H1 (cell line): ENCODE data around the gene FARSB. TPM values are rescaled to one million over a fixed set of nuclear protein-coding genes. Genes with fewer than 3 reads are reported as not detected.

Source experiments
- CTCF ChIA-PET: fragments of 300-600 bp; sonication (Branson Sonifier 250); formaldehyde crosslinking; loops from one replicate; lab custom pipeline; 2021; ENCODE audit not compliant: partially characterized antibody; lab: Charles Lee
- POLR2A ChIA-PET: fragments of 300-600 bp; sonication (Branson Sonifier 250); formaldehyde crosslinking; loops from one replicate; lab custom pipeline; 2021; ENCODE audit warnings: inconsistent platforms; ENCODE audit not compliant: partially characterized antibody; lab: Charles Lee
- DNase-seq, 2 experiments: peaks; one replicate each; pipeline versions ENCODE4 v3.0.0 to v3.0.0-alpha.2; 2010 to 2022; ENCODE audit warnings: low spot score in 2 of 2, low read depth in 1 of 2, mixed read lengths in 1 of 2
- FAIRE-seq: peaks from 2 replicates; lab custom pipeline; 2011; peaks lifted over from hg19 to GRCh38; lab: Jason Lieb, UNC
- H2AFZ ChIP-seq: 2 replicates; pipeline ENCODE4 v1.8.1; 2012; ENCODE audit warnings: low read length, inconsistent platforms
- H2AK5ac ChIP-seq: 2 replicates; pipeline ENCODE4 v1.6.1; 2013; ENCODE audit warnings: low read depth, low read length
- H2BK120ac ChIP-seq: replicated peaks from 2 replicates; pipeline ENCODE3; 2013; ENCODE audit warnings: low read depth, low read length, inconsistent platforms
- H2BK12ac ChIP-seq: 2 replicates; pipeline ENCODE4 v1.6.1; 2013; ENCODE audit warnings: low read depth, low read length
- H2BK15ac ChIP-seq: 2 replicates; pipeline ENCODE4 v1.6.1; 2013; ENCODE audit warnings: low read length
- H2BK20ac ChIP-seq: 2 replicates; pipeline ENCODE4 v1.6.1; 2013; ENCODE audit warnings: low read length
- H2BK5ac ChIP-seq: 2 replicates; pipeline ENCODE4 v1.6.1; 2013; ENCODE audit warnings: low read depth, low read length
- H3K14ac ChIP-seq: 2 replicates; pipeline ENCODE4 v1.6.1; 2013; ENCODE audit warnings: inconsistent platforms; ENCODE audit not compliant: insufficient read length
- H3K18ac ChIP-seq: 2 replicates; pipeline ENCODE4 v1.6.1; 2013; ENCODE audit warnings: low read length; ENCODE audit errors: extremely low read depth
- H3K23ac ChIP-seq: 2 replicates; pipeline ENCODE4 v1.6.1; 2013; ENCODE audit warnings: inconsistent platforms; ENCODE audit not compliant: insufficient read length
- H3K23me2 ChIP-seq: 2 replicates; pipeline ENCODE4 v1.6.1; 2013; ENCODE audit warnings: low read depth, low read length
- H3K27ac ChIP-seq: 2 replicates; pipeline ENCODE4 v1.6.1; 2011; ENCODE audit warnings: low read depth, low read length, inconsistent platforms
- H3K27me3 ChIP-seq, 4 experiments: replicated peaks in 1 of 4; 1 replicate in 1 of 4; 2 replicates in 3 of 4; pipeline versions ENCODE4 v1.6.1 to v1.8.1; 2011 to 2013; ENCODE audit warnings: low read length in 3 of 4, mild to moderate bottlenecking in 3 of 4, inconsistent platforms in 2 of 4, mixed read lengths in 2 of 4, moderate library complexity in 1 of 4; ENCODE audit not compliant: control insufficient read depth in 3 of 4, insufficient read depth in 3 of 4; ENCODE audit errors: extremely low read depth in 1 of 4
- H3K36me3 ChIP-seq, 4 experiments: 2 replicates each; pipeline versions ENCODE4 v1.6.1 to v1.8.1; 2011 to 2013; ENCODE audit warnings: mild to moderate bottlenecking in 4 of 4, low read length in 3 of 4, moderate library complexity in 2 of 4, control low read depth in 1 of 4, inconsistent platforms in 1 of 4; ENCODE audit not compliant: insufficient read depth in 4 of 4, control insufficient read depth in 2 of 4
- H3K4ac ChIP-seq: replicated peaks from 2 replicates; pipeline ENCODE3; 2013; ENCODE audit warnings: low read length, low read depth, mixed read lengths, inconsistent platforms; ENCODE audit not compliant: insufficient read length
- H3K4me1 ChIP-seq, 4 experiments: replicated peaks in 1 of 4; 1 replicate in 1 of 4; 2 replicates in 3 of 4; pipeline versions ENCODE4 v1.6.1 to v1.8.1; 2011 to 2013; ENCODE audit warnings: low read length in 3 of 4, inconsistent platforms in 2 of 4, mixed read lengths in 1 of 4; ENCODE audit not compliant: insufficient read depth in 4 of 4, control insufficient read depth in 3 of 4
- H3K4me2 ChIP-seq, 2 experiments: 2 replicates each; pipeline versions ENCODE4 v1.6.1 to v1.8.1; 2011 to 2013; ENCODE audit warnings: low read depth in 2 of 2, low read length in 2 of 2, control low read depth in 1 of 2, inconsistent platforms in 1 of 2, mild to moderate bottlenecking in 1 of 2; ENCODE audit not compliant: insufficient read depth in 1 of 2
- H3K4me3 ChIP-seq, 4 experiments: fragments of 200-600, 300-600 bp in 1 of 4; sonication (generic), shearing (Covaris generic), sonication (Bioruptor Twin) in 1 of 4; 2 replicates each; pipeline versions ENCODE4 v1.5.1 to v1.8.1; 2011 to 2016; ENCODE audit warnings: low read length in 4 of 4, low read depth in 3 of 4, control low read depth in 2 of 4, inconsistent platforms in 2 of 4, mild to moderate bottlenecking in 2 of 4, mixed read lengths in 1 of 4, moderate library complexity in 1 of 4; ENCODE audit not compliant: insufficient read depth in 2 of 4; ENCODE audit errors: extremely low read depth in 1 of 4
- H3K56ac ChIP-seq: replicated peaks from 2 replicates; pipeline ENCODE3; 2013; ENCODE audit warnings: low read depth, mild to moderate bottlenecking, mixed read lengths, low read length, inconsistent platforms; ENCODE audit not compliant: insufficient read length
- H3K79me1 ChIP-seq: 2 replicates; pipeline ENCODE4 v1.6.1; 2013; ENCODE audit warnings: low read depth, low read length, control low read depth
- H3K79me2 ChIP-seq, 2 experiments: 2 replicates each; pipeline versions ENCODE4 v1.6.1 to v1.8.1; 2012 to 2013; ENCODE audit warnings: low read length in 2 of 2, mild to moderate bottlenecking in 2 of 2, inconsistent platforms in 1 of 2; ENCODE audit not compliant: insufficient read depth in 2 of 2, control insufficient read depth in 1 of 2
- H3K9ac ChIP-seq, 4 experiments: replicated peaks in 1 of 4; 1 replicate in 1 of 4; 2 replicates in 3 of 4; pipeline versions ENCODE4 v1.6.1 to v1.8.1; 2011 to 2013; ENCODE audit warnings: low read depth in 3 of 4, low read length in 3 of 4, control low read depth in 2 of 4, mild to moderate bottlenecking in 2 of 4, moderate library complexity in 2 of 4, inconsistent platforms in 1 of 4; ENCODE audit errors: extremely low read depth in 1 of 4
- H3K9me3 ChIP-seq, 2 experiments: 2 replicates each; pipeline versions ENCODE4 v1.6.1 to v1.8.1; 2012 to 2013; ENCODE audit warnings: mild to moderate bottlenecking in 2 of 2, moderate library complexity in 2 of 2, control low read depth in 1 of 2, inconsistent platforms in 1 of 2, low read depth in 1 of 2, low read length in 1 of 2, mixed read lengths in 1 of 2; ENCODE audit not compliant: insufficient read depth in 2 of 2
- H4K20me1 ChIP-seq, 2 experiments: replicated peaks in 1 of 2; 2 replicates each; pipeline versions ENCODE3 to v1.8.1; 2011 to 2013; ENCODE audit warnings: inconsistent platforms in 2 of 2, low read length in 2 of 2, mild to moderate bottlenecking in 1 of 2; ENCODE audit not compliant: insufficient read depth in 2 of 2, control insufficient read depth in 1 of 2
- H4K5ac ChIP-seq: 2 replicates; pipeline ENCODE4 v1.6.1; 2013; ENCODE audit warnings: low read length, low read depth, mixed read lengths, inconsistent platforms; ENCODE audit not compliant: insufficient read length
- H4K8ac ChIP-seq: 2 replicates; pipeline ENCODE4 v1.8.0; 2013; ENCODE audit warnings: mild to moderate bottlenecking, moderate library complexity, low read length, inconsistent platforms; ENCODE audit not compliant: insufficient read depth; ENCODE audit errors: extremely low read depth
- H4K91ac ChIP-seq: replicated peaks from 2 replicates; pipeline ENCODE3; 2013; ENCODE audit warnings: low read length, mixed read lengths, inconsistent platforms; ENCODE audit not compliant: insufficient read length
- BRCA1 ChIP-seq: IDR thresholded peaks from 2 replicates; pipeline ENCODE4 v1.6.1; 2012; ENCODE audit warnings: low read depth, low read length, improper control_type of control experiment
- E2F6 ChIP-seq: IDR thresholded peaks from 2 replicates; pipeline ENCODE4 v1.6.1; 2012; ENCODE audit warnings: inconsistent platforms
- HDAC2 ChIP-seq, 2 experiments: fragments of 300-600 bp in 1 of 2; sonication (generic) in 1 of 2; IDR thresholded peaks; 2 replicates each; pipeline ENCODE4 v1.6.1; 2011 to 2012; ENCODE audit warnings: low read depth in 2 of 2, low read length in 2 of 2, mild to moderate bottlenecking in 2 of 2, moderate library complexity in 2 of 2, borderline replicate concordance in 1 of 2, inconsistent platforms in 1 of 2
- JUN ChIP-seq: IDR thresholded peaks from 2 replicates; pipeline ENCODE4 v1.6.1; 2011; ENCODE audit warnings: low read depth, mild to moderate bottlenecking, improper control_type of control experiment, low read length
- JUND ChIP-seq: IDR thresholded peaks from 2 replicates; pipeline ENCODE4 v1.6.1; 2011; ENCODE audit warnings: mild to moderate bottlenecking, improper control_type of control experiment, low read length
- KDM5A ChIP-seq: fragments of 200-600 bp; IDR thresholded peaks from 2 replicates; pipeline ENCODE4 v1.7.1; 2012; ENCODE audit warnings: mild to moderate bottlenecking, low read length, inconsistent platforms, mixed read lengths
- MAX ChIP-seq: IDR thresholded peaks from 2 replicates; pipeline ENCODE4 v1.6.1; 2012; ENCODE audit warnings: inconsistent platforms
- POLR2AphosphoS5 ChIP-seq: IDR thresholded peaks from 2 replicates; pipeline ENCODE4 v1.6.1; 2011; ENCODE audit warnings: low read depth, low read length
- RFX5 ChIP-seq: IDR thresholded peaks from 2 replicates; pipeline ENCODE4 v1.6.1; 2011; ENCODE audit warnings: low read depth, low read length, improper control_type of control experiment, borderline replicate concordance
- RNF2 ChIP-seq: fragments of 200-900, 300-1000 bp; sonication (generic); IDR thresholded peaks from 2 replicates; pipeline ENCODE4 v1.7.1; 2016; ENCODE audit warnings: borderline replicate concordance, low read depth, mild to moderate bottlenecking, antibody characterized with exemption, low read length; ENCODE audit not compliant: poor library complexity, severe bottlenecking; ENCODE audit errors: missing control alignments
- SRF ChIP-seq: IDR thresholded peaks from 2 replicates; pipeline ENCODE4 v1.6.1; 2011; ENCODE audit warnings: mild to moderate bottlenecking, low read depth, low read length, moderate library complexity
- SUZ12 ChIP-seq: fragments of 200-600 bp; sonication (generic); IDR thresholded peaks from 2 replicates; pipeline ENCODE4 v1.6.1; 2012; ENCODE audit warnings: mild to moderate bottlenecking, inconsistent platforms, low read length, moderate library complexity, mixed read lengths
- TEAD4 ChIP-seq: IDR thresholded peaks from 2 replicates; pipeline ENCODE4 v1.6.1; 2012; ENCODE audit warnings: low read depth, low read length, inconsistent platforms, mixed read lengths
- WGBS, 2 experiments: shearing (Covaris generic) in 1 of 2; methylation state at CpG; one replicate each; pipeline versions ENCODE4 v1.1.6 to v1.1.7; 2013 to 2015; ENCODE audit warnings: low lambda C conversion rate in 2 of 2, mixed read lengths in 2 of 2, inconsistent platforms in 1 of 2, low coverage in 1 of 2, missing lambda C conversion rate in 1 of 2; ENCODE audit not compliant: insufficient replicate concordance in 2 of 2, insufficient coverage in 1 of 2, insufficient read length in 1 of 2; ENCODE audit errors: extremely low coverage in 1 of 2, missing lambda C conversion rate in 1 of 2; 5-methylcytosine and 5-hydroxymethylcytosine counted together
- polyA plus RNA-seq, 7 experiments: library from polyadenylated mRNA; depleted of rRNA in 3 of 7; stranded (reverse) in 5 of 7; unstranded in 2 of 7; fragments of >200 nt in 5 of 7; fragments of 200-250 nt in 2 of 7; gene quantifications; 1 replicate in 5 of 7; 2 replicates in 1 of 7; 4 replicates in 1 of 7; pipeline versions ENCODE4 v1.2.1 to v1.2.3, GENCODE V29; 2011 to 2013; ENCODE audit warnings: missing spikeins in 2 of 7, mixed read lengths in 2 of 7
- total RNA-seq: library from RNA; stranded (reverse); fragmentation: NEBNext Ultra II Directional; extraction: Animal tissue kit (Norgen Biotek cat#: 25700); gene quantifications from 2 replicates; pipeline ENCODE4 v1.2.1, GENCODE V29; 2021

Gene FARSB
- total and polyA plus RNA-seq, 2 of the 8 experiments (the other 6 are each of a cell fraction or from before 2014, with no cell fraction given), result 21.0 to 37.9 TPM

GRCh38 chr2:222672068-222672401 lies 16.1 kb upstream of the FARSB start:
- Histone ChIP-seq H3K79me2 (no peaks in the 10 kb centered on the region), H3K14ac (no peak overlapping the region), H3K36me3 (no peaks in the 10 kb centered on the region), H3K4me3 (peak overlapping the region; percentile 48 to 63 (median 60)), H4K91ac (no peak overlapping the region), H2AK5ac (no peak overlapping the region), H3K18ac (no peak overlapping the region), H2BK120ac (no peak overlapping the region), H3K27ac (no peak overlapping the region), H3K9ac (peak overlapping the region in 3 of 4 experiments; percentile 3 to 36 (median 31); a peak in 3 of 7 replicates), H3K56ac (no peak overlapping the region), H3K4me2 (peak overlapping the region; percentile 82 to 94), H3K4ac (no peak overlapping the region), H2BK15ac (no peak overlapping the region), H2BK5ac (no peak overlapping the region), H2BK12ac (0 out of 2 replicates have a peak overlapping the region, but pooled peaks have one; percentile 7), H4K8ac (no peak overlapping the region), H4K5ac (no peak overlapping the region), H3K79me1 (no peaks in the 10 kb centered on the region), H3K9me3 (no peaks in the 10 kb centered on the region), H4K20me1 (no peaks in the 10 kb centered on the region), H3K4me1 (peaks cover 0 to 3% (median 0%) of the 10 kb centered on the region in 4 experiments; a peak in 2 of 7 replicates), H2AFZ (peak overlapping the region; percentile 70), H3K27me3 (peaks cover 0 to 23% (median 11%) of the 10 kb centered on the region in 4 experiments; a peak in 6 of 7 replicates), H3K23me2 (peaks cover 10% of the 10 kb centered on the region; the same call in 1 of the 2 replicates), H2BK20ac (no peak overlapping the region), H3K23ac (no peak overlapping the region)
- 19% methylated on average over 10 of the region's 10 CpGs; no CpG with 5 or more reads in 1 of the 2 experiments for WGBS, 2 experiments
- peak; percentile 66 for FAIRE-seq
- ChIA-PET POLR2A (interaction anchor here (0.7 to 2.0 kb wide), 5 partner anchors 9 to 288 kb away, joined by 3 to 5 read pairs (median 4); partner anchors contain the start of gene FARSB), CTCF (interaction anchor here (1.0 to 2.6 kb wide), 6 partner anchors 9 to 36 kb away, joined by 3 to 10 read pairs (median 8); no protein-coding TSS in a partner anchor)
- no peak for DNase-seq
- no peak for TF ChIP-seq RFX5
- no peak for TF ChIP-seq E2F6
- TF ChIP-seq BRCA1, result no peak
- TF ChIP-seq POLR2AphosphoS5, result no peak
- no peak for TF ChIP-seq KDM5A
- no peak for TF ChIP-seq SUZ12
- TF ChIP-seq TEAD4, result no peak
- no peak for TF ChIP-seq SRF
- TF ChIP-seq RNF2, result no peak
- TF ChIP-seq JUN, result no peak
- no peak for TF ChIP-seq MAX
- no peak for TF ChIP-seq HDAC2 (IDR thresholded peaks at IDR 0.05; ENCODE audit: borderline replicate concordance in 1 of 2, low read depth in 2 of 2, low read length in 2 of 2)
- TF ChIP-seq JUND, result no peak
